HFFc6 (cell line): ENCODE data around the gene CDK14. TPM values are rescaled to one million over a fixed set of nuclear protein-coding genes. Genes with fewer than 3 reads are reported as not detected.

Experiments
- DNase-seq: peaks from one replicate; pipeline ENCODE4 v3.0.0-alpha.2; 2018
- H3K27ac Mint-ChIP-seq: 2 replicates; pipeline ENCODE4 v1.8.0; 2020; ENCODE audit warnings: mild to moderate bottlenecking, mixed read lengths
- H3K27me3 Mint-ChIP-seq: 2 replicates; pipeline ENCODE4 v1.8.0; 2021; ENCODE audit warnings: mild to moderate bottlenecking, moderate library complexity, mixed read lengths; ENCODE audit not compliant: insufficient read depth
- H3K36me3 Mint-ChIP-seq: 2 replicates; pipeline ENCODE4 v1.8.0; 2021; ENCODE audit warnings: low read depth, mixed read lengths
- H3K4me1 Mint-ChIP-seq: 2 replicates; pipeline ENCODE4 v1.8.0; 2020; ENCODE audit warnings: low read depth, mixed read lengths
- H3K4me3 Mint-ChIP-seq: 2 replicates; pipeline ENCODE4 v1.8.0; 2020; ENCODE audit warnings: mild to moderate bottlenecking, moderate library complexity, mixed read lengths
- H3K9me3 Mint-ChIP-seq: 2 replicates; pipeline ENCODE4 v1.8.0; 2020; ENCODE audit warnings: mild to moderate bottlenecking, mixed read lengths
- total RNA-seq, 6 experiments: library from RNA; stranded (reverse); fragmentation: NEBNext Ultra II Directional; extraction: Animal tissue kit (Norgen Biotek cat#: 25700); gene quantifications; 2 replicates in 1 of 6; 3 replicates in 5 of 6; pipeline ENCODE4 v1.2.3, GENCODE V29; 2021
- TF ChIP-seq, protein P1 (sequence below): fragments of 200-600 bp; sonication (generic); IDR thresholded peaks from 2 replicates; pipeline ENCODE4 v1.5.0; 2021; ENCODE audit warnings: antibody characterized with exemption, mild to moderate bottlenecking

CDK14 gene
- total RNA-seq, 6 experiments from 2014 or later: 18.4 to 28.6 (median 27.2) TPM

GRCh38 chr7:91054374-91054773 is 458.3 kb downstream of the CDK14 start:
- Mint-ChIP-seq H3K27me3 (no peaks in the 10 kb centered on the region; the same call in 1 of the 2 replicates), H3K4me3 (no peak overlapping the region), H3K27ac (no peak overlapping the region), H3K4me1 (peaks cover 6% of the 10 kb centered on the region), H3K9me3 (no peaks in the 10 kb centered on the region), H3K36me3 (peaks cover 4% of the 10 kb centered on the region; the same call in 1 of the 2 replicates)
- no peak for DNase-seq
- TF ChIP-seq, protein P1, sequence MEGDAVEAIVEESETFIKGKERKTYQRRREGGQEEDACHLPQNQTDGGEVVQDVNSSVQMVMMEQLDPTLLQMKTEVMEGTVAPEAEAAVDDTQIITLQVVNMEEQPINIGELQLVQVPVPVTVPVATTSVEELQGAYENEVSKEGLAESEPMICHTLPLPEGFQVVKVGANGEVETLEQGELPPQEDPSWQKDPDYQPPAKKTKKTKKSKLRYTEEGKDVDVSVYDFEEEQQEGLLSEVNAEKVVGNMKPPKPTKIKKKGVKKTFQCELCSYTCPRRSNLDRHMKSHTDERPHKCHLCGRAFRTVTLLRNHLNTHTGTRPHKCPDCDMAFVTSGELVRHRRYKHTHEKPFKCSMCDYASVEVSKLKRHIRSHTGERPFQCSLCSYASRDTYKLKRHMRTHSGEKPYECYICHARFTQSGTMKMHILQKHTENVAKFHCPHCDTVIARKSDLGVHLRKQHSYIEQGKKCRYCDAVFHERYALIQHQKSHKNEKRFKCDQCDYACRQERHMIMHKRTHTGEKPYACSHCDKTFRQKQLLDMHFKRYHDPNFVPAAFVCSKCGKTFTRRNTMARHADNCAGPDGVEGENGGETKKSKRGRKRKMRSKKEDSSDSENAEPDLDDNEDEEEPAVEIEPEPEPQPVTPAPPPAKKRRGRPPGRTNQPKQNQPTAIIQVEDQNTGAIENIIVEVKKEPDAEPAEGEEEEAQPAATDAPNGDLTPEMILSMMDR: no peak

GRCh38 chr7:91055219-91055618 is 459.1 kb downstream of the CDK14 start:
- DNase-seq: no peak
- H3K4me3 Mint-ChIP-seq: no peak overlapping the region

DNA sequence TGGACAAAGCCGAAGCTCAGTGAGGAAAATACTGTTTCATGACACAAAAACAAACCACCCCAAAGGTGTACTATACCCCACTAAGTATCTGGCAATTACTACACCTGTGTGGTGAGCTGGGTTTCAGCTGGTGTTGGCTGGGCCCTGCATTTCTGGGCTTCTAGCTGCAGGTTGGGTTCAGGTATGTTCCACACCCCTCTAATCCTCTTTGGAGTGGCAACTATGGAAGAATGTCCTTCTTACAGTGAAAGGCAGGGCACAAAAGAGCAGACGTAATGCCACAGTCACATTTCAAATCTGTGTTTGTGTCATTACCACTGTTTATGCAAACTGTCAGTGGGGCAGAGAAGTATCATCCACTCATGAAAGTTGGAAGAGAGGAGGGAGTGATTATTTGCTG is 466.6 kb downstream of the CDK14 start:
- Mint-ChIP-seq H3K9me3 (no peaks in the 10 kb centered on the region), H3K27me3 (no peaks in the 10 kb centered on the region), H3K4me1 (peaks cover 17% of the 10 kb centered on the region), H3K36me3 (no peaks in the 10 kb centered on the region), H3K27ac (no peak overlapping the region), H3K4me3 (no peak overlapping the region)
- no peak for DNase-seq
- TF ChIP-seq, protein P1: no peak

More at GRCh38 chr7:91055219-91055618, 459.1 kb downstream of the CDK14 start:
- TF ChIP-seq, protein P1: peak; percentile 58
- H3K9me3 Mint-ChIP-seq: no peaks in the 10 kb centered on the region
- H3K36me3 Mint-ChIP-seq: peaks cover 4% of the 10 kb centered on the region; the same call in 1 of the 2 replicates
- H3K27ac Mint-ChIP-seq: no peak overlapping the region
- peaks cover 6% of the 10 kb centered on the region for H3K4me1 Mint-ChIP-seq
- no peaks in the 10 kb centered on the region; the same call in 1 of the 2 replicates for H3K27me3 Mint-ChIP-seq

DNA sequence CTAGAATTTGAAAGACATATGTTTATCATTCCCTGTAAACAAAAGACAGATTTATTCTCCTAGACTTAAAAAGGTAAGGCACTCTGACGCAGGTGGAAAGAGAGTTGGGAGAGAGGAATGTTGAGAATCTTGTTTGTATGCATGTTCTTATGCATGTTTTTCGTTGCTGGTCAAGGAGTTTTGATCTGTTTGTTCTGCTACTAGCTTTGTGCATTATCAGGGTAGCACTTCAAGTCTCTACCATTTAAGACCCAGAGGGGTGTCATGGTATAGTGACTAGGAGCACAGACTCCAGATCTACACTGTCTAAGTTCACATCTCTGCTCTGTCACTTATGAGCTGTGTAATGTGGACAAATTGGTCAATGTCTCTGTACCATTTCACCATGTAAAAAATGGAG is 467.9 kb downstream of the CDK14 start:
- Mint-ChIP-seq H3K36me3 (no peaks in the 10 kb centered on the region), H3K9me3 (no peaks in the 10 kb centered on the region), H3K4me3 (no peak overlapping the region), H3K4me1 (peaks cover 24% of the 10 kb centered on the region), H3K27ac (no peak overlapping the region), H3K27me3 (no peaks in the 10 kb centered on the region)
- TF ChIP-seq, protein P1: no peak
- no peak for DNase-seq

DNA sequence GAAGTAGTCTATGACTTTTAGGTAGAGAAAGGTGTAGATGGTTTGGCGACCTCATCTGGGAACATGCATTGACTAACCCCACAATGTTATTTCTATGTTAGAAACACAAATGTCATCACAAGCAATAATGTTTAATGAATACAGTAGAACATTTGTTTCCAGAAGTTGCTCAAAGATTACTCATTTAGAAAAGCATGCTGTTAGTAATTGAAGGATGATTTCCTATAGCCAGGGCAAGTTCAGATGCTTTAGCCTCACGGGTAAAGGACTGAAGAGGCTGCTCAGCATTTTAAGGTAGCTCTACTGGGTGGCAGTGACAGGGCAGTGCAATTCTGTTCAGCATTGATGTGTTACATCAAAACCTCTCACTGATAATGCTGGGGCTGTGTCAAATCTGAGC is 468.8 kb downstream of the CDK14 start:
- Mint-ChIP-seq H3K9me3 (no peaks in the 10 kb centered on the region), H3K27ac (no peak overlapping the region), H3K36me3 (no peaks in the 10 kb centered on the region), H3K27me3 (no peaks in the 10 kb centered on the region), H3K4me1 (peaks cover 24% of the 10 kb centered on the region), H3K4me3 (no peak overlapping the region)
- TF ChIP-seq, protein P1: no peak
- no peak for DNase-seq

- Mint-ChIP-seq H3K9me3 (no peaks in the 10 kb centered on the region), H3K4me1 (peaks cover 24% of the 10 kb centered on the region), H3K4me3 (no peak overlapping the region), H3K27ac (no peak overlapping the region), H3K27me3 (no peaks in the 10 kb centered on the region), H3K36me3 (peaks cover 5% of the 10 kb centered on the region)
- DNase-seq: no peak
- TF ChIP-seq, protein P1: no peak
Measured at GRCh38 chr7:91066627-91067026, 470.5 kb downstream of the CDK14 start.
